Mucosa of gallbladder (tissue), 1 donor: Measurements from ENCODE around the gene NSUN2. TPM values are rescaled to one million over a fixed set of nuclear protein-coding genes. Genes with fewer than 3 reads are reported as not detected.
"Not testable (repeated sequence)": the region's sequence is repeated elsewhere in the genome, so short reads cannot be mapped to it uniquely, and the experiment has no call there.

Experiments
- DNase-seq: peaks from one replicate; pipeline ENCODE4 v3.0.0-alpha.2; 2020; ENCODE audit warnings: low spot score
- total RNA-seq: library from RNA; stranded (reverse); gene quantifications from one replicate; pipeline ENCODE4 v1.2.1, GENCODE V29; 2021
- donor health status: DM: no; HTN: no; CAD: no.

Gene NSUN2
- total RNA-seq, result 37.1 TPM

DNA sequence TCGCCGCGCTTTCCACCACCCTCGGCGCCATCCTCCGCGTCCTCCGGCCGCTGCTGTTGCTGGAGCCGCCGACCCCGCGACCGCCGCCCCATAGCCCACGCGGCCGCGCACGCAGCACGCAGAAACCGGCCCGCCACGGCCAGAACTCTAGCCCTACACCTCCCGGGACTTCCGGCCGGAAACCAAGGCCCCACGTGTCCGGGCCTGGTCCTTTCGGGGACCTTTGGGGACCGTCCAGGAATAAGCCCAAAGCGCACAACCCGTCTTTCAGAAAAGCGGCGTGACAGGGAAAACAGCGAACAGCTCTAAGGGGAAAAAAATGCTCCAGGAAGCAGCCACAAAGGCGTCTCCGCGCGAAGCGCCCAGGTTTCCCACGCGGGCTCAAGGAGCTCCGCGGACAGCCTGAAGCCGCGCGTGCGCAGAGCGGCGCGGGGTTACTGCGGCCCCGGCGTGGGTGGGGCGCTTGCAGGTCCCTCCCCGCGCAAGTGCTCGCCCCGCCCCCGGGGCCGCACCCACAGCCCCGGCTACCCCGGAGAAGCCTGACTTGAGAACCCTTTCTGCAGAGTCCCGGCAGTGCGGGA is at the start of gene NSUN2, which contains the start of gene SRD5A1:
NSUN2 (minus strand) TSS at position 157 of the 581 bp plus-strand sequence; CDS start at position 92, 65 bp downstream.
SRD5A1 (plus strand) TSS at position 553 of the 581 bp plus-strand sequence. CDS start 137 bp downstream, outside the sequence.
- peak; percentile 88 for DNase-seq

DNA sequence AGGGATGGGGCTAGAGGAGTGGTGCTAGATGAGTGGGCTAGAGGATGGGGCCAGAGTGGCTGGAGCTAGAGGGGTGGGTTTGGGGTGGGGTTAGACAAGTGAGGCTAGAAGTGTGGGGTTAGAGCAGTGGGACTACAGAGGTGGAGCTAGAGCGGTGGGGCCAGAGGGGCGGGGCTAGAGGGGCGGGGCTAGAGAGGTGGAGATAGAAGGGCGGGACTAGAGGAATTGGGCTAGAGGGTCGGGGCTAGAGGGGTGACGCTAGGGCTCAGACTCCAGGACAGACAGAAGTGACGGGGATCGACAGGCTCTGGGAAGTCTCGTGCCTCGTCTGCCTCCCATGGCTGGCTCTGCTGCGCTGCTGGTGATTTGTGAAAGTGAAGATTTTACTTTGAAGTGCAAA is 49.4 kb upstream of the NSUN2 start:
- no peak for DNase-seq

DNA sequence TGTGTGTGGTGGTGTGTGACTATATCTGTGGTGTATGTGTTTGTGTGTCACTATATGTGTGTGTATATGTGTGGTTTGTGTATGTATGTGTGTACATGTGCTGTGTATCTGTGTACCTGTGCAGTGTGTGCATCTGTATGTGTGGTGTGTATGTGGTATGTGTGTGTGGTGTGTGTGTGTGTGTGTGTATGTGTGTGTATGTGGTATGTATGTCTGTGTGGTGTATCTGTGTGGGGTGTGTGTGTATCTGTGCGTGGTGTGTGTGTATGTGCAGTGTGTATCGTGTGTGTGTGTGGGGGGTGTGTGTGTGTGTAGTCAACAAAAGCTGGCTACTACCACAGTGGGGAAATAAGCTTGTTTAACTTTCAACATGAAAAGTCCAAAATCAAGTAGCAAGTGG is 48.8 kb upstream of the NSUN2 start:
- no peak for DNase-seq

DNA sequence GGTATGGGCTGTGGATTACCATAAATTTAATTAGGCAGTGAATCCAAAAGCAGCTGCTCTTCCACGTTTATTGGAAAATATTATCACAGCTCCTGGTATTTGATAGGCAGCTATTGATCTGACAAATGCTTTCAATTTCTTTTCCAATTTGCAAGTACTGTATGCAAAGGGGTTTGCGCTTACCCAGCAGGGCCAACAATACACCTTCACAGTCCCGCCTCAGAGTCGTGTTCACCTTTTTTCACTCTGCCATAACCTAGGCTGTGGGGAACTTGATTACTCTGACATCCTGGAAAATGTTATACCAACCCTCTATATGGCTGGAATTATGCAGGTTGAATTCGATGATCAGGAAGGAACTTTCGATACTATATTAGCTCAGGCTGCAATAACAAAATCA is 48.1 kb upstream of the NSUN2 start:
- no peak for DNase-seq

DNA sequence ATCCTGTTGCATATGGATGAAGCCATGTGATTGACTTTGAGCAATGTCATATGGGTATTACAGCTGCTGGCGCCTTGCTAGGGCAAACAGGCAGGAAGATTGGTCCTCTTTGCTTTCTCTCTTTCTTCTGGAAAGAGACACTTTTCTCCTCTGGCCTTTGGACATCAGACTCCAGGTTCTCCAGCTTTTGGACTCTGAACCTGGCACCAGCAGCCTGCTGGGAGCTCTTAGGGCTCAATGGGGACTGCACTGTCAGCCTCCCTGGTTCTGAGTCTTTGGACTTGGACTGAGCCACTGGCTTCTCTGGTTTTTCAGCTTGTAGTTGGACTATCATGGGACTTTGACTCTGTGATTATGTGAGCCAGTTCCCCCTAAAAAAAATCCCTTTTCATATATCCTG is 45.5 kb upstream of the NSUN2 start:
- DNase-seq, result no peak

DNA sequence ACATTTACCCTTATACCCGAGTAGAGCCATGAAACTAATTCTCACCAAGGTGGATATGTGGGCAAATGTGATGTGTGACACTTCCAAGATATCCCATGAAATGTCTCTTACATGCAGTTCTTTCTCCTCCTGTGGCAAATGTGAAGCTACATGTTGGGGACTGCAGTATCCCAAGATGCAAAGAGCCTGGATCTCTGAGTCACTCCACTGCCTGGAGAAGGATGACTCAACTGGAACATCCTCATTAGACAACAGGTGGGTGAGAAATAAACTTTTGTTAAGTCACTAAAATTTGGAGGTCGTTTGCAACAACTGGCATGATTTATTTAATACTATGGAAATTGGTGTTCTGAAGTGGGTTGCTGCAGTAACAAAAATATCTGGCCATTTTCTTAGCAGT is 43.9 kb upstream of the NSUN2 start:
- no peak for DNase-seq

DNA sequence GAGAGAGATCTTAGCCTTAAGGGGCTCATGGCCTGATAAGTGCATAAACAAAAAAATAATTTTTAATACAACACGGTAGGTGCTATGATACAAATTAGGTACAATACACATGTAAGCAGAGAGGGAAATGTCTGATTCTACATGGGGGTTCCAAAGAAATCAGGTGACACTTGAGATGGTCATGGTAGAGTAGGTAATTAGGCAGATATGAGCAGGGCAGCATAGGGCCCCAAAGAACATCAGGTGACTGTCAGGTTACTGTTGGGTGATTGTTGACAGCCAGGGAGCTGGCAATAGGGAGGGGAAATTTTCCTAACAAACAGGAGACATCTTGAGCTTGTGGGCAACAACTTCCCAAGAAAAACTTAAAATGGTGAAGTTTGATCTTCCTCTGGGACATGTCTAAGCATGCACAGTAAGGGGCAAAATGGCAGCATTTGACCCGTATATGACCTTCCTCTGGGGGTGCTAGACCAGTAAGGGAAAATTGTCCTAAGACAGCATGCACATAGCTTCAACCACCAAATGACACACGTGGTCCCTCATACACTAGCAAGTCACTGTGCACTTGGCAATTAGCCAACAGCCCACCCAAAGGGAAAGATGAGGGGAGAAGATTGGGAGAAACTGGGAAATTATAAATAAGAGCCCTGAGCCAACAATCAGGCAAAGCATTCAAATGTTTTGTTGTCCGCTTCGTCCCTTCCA is 43.1 kb upstream of the NSUN2 start:
- no peak for DNase-seq

DNA sequence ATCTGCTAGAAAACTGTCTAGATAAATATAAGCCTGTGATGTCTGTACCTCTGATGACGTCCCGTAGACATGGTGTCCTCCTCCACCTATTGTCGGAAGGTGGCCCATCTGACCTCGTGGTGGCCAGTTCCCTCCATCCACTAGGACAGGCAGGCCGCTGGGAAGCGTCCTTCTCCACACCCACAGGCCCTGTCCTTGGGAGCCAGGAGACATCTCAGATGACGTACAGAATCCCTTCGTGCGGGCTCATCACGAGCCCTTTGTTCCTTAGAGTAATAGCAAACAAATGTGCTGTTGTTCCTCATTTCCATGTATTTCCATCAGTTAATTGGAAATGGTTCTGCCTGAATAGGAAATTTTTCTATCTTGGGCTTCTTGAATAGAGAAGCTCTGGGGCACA is 42.0 kb upstream of the NSUN2 start:
- DNase-seq, result no peak

DNA sequence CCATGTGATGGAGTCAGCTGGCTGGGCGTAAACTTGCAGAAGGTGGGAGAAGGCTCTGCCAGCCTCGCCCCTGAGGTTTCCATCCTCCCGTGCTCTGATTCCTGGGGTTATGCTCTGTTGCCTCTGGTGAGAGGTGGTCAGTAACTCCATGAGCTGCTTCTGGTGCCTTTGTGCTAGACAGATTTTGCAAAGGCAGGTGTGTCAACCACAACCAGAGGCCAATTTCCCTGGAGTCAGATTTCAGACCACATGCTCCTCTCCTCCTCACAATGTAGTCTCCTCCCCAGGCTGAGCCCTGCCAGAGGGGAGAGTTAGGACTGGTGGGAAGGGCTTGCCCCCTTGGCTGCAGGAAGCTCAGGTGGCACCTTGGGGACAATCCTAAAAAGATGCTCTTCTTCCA is 41.6 kb upstream of the NSUN2 start:
- DNase-seq, result no peak

DNA sequence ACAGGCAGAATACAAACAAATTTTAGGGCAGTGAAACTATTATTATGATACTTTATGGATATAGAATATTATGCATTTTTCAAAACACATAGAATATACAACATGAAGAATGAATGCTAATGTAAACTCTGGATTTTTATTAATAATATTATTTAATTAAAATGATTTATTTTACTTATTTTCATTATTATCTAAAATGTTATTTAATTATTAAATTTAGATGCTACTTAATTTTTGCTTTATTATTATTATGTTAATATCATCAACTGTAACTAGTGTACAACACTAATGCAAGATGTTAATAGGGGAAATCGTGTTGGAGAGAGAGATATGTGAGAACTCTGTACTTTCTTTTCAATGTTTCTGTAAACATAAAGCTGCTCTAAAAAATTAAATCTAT is 41.1 kb upstream of the NSUN2 start:
- DNase-seq, result no peak

DNA sequence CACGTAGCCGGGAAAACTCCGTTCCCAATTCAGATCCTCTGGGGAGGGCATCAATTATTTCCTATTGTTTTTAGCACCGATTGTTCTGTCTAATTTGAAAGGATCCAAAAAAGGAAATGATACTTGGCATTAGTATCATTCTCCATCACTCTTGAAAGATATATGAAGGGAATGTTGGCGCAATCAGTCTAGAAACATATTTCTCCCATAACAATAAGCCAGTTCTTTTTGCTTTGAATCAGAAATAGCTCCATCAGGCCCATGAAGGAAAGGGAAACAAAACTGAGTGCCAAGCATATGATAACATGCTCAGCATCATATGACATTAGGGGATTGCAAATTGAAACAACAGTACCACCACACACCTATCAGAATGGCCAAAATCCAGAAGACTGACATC is 40.2 kb upstream of the NSUN2 start:
- no peak for DNase-seq

DNA sequence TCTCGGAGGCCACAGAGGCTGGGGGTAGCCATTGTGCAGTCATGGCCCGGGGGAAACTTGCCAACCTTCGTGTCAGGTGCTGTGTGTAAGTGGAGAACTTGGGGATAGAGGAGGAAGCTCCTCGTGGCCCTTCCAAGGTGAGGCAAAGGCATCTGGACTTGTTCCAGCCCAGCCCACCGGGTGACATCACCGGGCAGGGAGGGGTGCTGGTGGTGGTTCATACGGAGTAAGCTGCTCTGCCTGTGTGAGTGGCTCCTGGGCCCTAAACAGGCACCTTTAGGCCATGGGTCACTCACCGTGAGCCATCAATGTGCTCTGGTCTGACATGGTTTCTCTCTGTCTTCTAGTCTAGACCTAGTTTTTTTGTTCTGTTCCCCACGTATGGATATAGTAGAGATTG is 35.9 kb upstream of the NSUN2 start:
- DNase-seq, result not testable (repeated sequence)

DNA sequence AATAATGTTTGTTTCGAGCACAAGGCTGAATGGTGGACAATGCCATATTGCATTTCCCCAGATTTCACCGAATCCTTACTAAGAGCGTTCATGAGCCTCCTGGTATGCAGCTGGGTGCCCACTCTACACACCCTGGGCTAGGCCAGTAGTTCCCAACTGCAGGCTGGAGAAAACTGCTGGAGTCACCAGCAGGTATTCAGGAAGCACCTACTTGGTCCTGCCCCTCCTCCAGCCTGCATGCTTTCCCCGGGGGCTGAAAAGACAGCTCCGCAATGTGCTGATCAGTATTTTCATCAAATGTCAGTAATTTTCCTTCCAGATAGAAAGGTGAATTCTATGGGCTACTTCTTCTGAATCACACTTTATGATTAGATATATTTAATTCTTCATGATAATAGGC is 34.8 kb upstream of the NSUN2 start:
- DNase-seq, result no peak

DNA sequence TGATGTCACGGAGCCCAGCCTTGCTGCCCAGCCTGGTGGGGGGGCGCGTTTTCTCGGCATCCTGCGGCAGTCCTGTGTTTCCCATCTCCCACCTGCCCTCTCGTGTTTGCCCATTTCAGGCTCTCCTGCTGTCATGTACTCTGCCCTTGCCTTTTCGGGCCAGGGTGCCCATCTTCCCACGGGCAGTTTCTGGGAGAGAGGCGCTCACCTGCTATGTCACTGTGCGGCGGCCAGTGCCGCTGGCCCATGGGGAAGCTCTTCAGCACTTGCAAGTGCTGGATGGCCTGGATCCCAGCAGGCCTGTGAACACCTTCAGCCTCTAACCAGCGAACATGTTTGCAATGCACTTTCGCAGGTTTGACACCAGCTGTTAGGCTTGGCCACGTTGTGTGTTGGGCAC is 33.9 kb upstream of the NSUN2 start:
- DNase-seq, result no peak

DNA sequence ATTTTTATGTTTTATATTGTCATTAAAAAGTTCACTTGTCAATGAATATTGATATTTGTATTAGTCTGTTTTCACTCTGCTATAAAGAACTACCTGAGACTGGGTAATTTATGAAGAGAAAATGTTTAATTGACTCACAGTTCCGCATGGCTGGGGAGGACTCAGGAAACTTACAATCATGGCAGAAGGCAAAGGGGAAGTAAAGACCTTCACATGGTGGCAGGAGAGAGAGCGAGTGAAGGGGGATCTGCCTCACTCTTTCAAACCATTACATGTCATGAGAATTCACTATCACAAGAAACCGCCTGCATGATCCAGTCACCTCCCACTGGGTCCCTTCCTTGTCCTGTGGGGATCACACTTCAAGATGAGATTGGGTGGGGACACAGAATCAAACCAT is 27.8 kb upstream of the NSUN2 start:
- DNase-seq, result no peak

DNA sequence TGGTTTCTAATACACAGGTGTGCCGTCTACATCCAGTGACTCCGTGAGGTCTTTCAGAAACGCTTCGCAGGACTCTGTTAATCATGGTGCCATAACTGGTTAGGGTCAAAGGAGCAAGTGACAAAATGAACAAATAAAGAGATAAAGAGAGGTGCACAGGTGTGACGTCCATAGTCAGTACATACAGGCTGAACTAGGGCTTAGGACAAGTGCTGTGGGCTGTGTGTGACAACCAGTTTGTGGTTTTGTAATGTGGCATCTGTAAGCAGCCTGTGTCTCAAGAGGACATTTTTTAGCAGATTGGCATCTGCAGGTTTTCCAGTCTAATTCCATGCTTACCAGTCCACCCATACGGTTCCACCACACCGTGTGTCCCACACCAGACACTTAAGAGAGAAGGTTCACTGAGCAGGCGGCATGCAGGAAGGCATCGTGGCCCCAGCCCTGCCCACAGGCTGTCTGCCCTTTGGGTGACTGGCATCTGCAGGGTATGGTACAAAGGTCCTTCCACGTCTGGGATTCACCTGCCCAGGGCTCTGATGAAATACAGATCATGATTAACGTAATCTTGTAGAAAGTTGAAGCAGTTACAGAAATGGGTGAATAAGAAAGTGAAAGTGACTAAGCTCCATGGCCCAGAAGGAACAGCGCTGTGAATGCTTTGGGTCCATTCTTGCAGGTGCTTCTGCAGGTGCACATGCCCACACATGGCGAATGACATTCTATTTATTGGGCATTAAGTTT is 27.3 kb upstream of the NSUN2 start:
- peak; percentile 21 for DNase-seq

DNA sequence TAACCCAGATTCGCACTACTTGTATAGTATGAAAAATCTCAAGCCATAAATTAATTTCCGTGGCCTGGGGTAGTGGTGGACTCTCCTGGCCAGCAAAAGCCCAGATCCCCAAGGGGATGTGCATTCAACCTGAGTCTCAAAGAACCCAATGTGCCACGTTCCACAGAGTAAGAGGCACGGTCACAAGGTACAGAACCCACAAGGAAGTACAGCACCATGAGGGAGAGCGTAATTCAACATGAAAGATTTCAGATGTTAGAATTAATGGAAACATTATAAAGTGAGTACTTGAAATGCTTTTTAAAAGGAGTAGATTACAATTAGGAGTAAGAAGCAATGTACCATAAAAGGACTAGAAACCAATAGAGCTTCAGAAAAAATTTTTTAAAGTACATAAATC is 23.8 kb upstream of the NSUN2 start:
- DNase-seq, result no peak

DNA sequence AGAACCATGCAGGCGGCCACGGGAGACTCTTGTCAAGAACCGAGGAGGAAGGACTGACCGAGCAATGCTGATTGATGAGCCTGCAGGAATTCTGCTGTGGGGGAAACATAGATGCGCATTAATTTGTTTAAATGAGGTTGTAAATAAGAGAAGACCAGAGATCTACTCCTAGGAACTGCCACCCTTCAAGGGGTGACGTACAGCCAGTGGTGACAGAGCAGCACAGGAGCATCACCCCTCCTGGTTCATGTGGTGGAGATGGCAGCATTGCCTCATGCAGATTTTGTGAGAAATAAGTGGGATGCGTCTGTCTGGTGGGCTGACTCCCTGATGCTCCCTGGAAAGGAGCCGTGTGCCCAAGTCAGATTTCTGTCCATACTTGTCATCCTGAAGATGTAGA is 22.6 kb upstream of the NSUN2 start:
- no peak for DNase-seq

DNA sequence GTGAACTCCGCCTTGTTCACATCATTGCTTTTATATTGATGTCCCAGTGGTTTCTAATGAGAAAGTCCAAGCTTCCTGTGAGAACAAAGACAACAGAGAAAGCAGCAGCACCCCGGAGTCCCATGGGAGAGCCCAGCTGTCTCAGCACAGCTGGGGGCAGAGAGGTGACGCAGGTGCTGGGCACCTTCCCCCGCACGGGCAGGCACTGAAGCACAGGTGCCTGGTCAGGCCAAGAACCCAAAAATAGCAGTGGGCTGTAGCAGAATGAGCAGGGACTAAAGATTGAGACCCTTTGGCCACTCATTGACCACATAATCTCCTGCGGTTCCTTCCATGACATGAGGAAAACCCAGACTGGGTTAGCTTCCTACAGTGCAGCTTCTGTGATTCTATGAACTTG is 19.2 kb upstream of the NSUN2 start:
- no peak for DNase-seq

DNA sequence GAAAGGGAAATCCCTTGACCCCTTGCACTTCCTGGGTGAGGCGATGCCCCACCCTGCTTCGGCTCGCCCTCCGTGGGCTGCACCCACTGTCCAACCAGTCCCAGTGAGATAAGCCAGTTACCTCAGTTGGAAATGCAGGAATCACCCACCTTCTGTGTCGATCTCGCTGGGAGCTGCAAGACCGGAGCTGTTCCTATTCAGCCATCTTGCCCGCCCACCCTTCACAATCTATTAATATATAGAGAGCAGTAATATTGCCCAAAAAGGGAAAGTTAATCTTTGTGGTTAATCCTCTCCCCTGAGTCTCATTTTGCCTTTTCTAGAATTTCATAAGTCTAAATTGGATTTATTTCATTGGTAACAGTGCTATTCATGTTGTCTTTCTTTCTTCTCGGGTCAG is 16.8 kb upstream of the NSUN2 start:
- no peak for DNase-seq

DNA sequence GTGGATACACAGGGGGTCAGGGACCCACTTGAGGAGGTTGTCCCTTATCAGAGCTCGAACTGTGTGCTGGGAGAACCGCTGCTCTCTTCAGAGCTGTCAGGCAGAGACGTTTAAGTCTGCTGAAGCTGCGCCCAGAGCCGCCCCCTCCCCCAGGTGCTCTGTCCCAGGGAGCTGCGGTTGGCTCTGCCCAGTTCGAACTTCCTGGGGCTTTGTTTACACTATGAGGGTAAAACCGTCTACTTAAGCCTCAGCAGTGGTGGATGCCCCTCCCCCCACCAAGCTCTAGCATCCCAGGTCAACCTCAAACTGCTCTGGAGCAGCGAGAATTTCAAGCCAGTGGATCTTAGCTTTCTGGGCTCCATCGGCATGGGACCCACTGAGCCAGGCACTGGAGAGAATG is 16.3 kb upstream of the NSUN2 start:
- DNase-seq, result no peak

DNA sequence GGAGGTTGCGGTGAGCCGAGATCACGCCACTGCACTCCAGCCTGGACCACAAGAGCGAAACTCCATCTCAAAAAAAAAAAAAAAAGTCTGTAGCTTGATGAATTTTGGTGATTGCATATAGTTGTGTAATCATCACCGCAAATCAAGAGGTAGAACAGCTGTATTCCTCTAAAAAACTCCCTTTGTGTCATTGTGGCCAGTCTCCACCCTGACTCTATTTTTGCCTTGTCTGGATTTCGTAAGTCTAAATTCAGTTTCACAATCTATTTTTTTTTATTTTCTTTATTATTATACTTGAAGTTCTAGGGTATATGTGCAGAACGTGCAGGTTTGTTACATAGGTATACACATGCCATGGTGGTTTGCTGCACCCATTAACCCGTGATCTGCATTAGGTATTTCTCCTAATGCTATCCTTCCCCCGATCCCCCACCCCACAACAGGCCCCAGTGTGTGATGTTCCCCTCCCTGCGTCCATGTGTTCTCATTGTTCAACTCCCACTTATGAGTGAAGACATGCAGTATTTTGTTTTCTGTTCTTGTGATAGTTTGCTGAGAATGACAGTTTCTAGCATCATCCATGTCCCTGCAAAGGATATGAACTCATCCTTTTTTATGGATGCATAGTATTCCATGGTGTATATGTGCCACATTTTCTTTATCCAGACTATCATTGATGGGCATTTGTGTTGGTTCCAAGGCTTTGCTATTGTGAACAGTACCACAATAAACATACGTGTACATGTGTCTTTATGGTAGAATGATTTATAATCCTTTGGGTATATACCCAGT is 12.9 kb upstream of the NSUN2 start:
- not testable (repeated sequence) for DNase-seq
